ENCODE data around the gene BATF.

The BATF gene

GRCh38 chr14:75535164-75535898 is 13.1 kb downstream of the BATF start:
- DNase-seq: no peak

- no peak for DNase-seq
Observed at GRCh38 chr14:75537071-75537470, 14.8 kb downstream of the BATF start.

GRCh38 chr14:75539162-75539560 is 16.9 kb downstream of the BATF start:
- no peak for DNase-seq

- no peak for DNase-seq
Observed at GRCh38 chr14:75539561-75540478, 17.6 kb downstream of the BATF start.

GRCh38 chr14:75540479-75540851 is 18.2 kb downstream of the BATF start:
- DNase-seq: no peak

- DNase-seq: no peak
Observed at GRCh38 chr14:75542588-75543091, 20.4 kb downstream of the BATF start.

- no peak for DNase-seq
Observed at GRCh38 chr14:75543253-75543652, 21.0 kb downstream of the BATF start.

- DNase-seq: no peak
Observed at GRCh38 chr14:75543786-75544185, 21.5 kb downstream of the BATF start.

- no peak for DNase-seq
Observed at GRCh38 chr14:75545907-75546306, 23.6 kb downstream of the BATF start.

GRCh38 chr14:75547552-75548250 is 25.4 kb downstream of the BATF start:
- no peak for DNase-seq

- no peak for DNase-seq
Observed at GRCh38 chr14:75548544-75548943, 26.3 kb downstream of the BATF start.

GRCh38 chr14:75549169-75549568 is 26.9 kb downstream of the BATF start:
- DNase-seq: no peak

- no peak for DNase-seq
Observed at GRCh38 chr14:75551021-75551420, 28.8 kb downstream of the BATF start.

GRCh38 chr14:75553157-75553556 is 30.9 kb downstream of the BATF start:
- DNase-seq: no peak

- DNase-seq: no peak
Observed at GRCh38 chr14:75553761-75554364, 31.6 kb downstream of the BATF start.

GRCh38 chr14:75554482-75554881 is 32.2 kb downstream of the BATF start:
- peak; percentile 58 for DNase-seq

GRCh38 chr14:75558440-75558839 is 36.2 kb downstream of the BATF start:
- peak; percentile 3 for DNase-seq

GRCh38 chr14:75559045-75559444 is 36.8 kb downstream of the BATF start:
- no peak for DNase-seq

- peak; percentile 55 for DNase-seq
Observed at GRCh38 chr14:75559451-75560222, 37.4 kb downstream of the BATF start.

GRCh38 chr14:75561013-75561432 is 38.8 kb downstream of the BATF start:
- peak; percentile 64 for DNase-seq

GRCh38 chr14:75562089-75562488 is 39.8 kb downstream of the BATF start:
- DNase-seq: no peak

- no peak for DNase-seq
Observed at GRCh38 chr14:75562489-75562888, 40.2 kb downstream of the BATF start.
